ENCODE results near the gene EVC2.

Gene EVC2

DNA sequence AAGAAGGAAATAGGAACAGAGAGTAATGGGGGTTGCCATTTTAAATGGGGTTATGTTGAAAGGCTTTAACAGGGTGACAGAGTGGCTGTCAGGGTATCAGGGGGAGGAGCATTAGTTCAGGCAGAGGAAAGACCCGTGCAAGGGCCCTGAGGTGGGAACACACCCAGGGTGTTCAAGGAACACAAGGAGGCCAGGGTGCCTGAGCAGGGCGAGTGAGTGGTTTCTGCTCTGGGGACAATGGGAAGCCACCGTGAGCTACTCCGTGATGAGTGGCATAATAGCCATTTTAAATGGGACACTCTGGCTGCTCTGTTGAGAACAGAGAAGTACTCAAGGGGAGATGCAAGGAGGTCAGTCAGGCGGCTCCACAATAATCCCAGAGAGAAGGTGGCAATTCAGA lies 4.5 kb downstream of the EVC2 start:
- TF ChIP-seq, protein P1, sequence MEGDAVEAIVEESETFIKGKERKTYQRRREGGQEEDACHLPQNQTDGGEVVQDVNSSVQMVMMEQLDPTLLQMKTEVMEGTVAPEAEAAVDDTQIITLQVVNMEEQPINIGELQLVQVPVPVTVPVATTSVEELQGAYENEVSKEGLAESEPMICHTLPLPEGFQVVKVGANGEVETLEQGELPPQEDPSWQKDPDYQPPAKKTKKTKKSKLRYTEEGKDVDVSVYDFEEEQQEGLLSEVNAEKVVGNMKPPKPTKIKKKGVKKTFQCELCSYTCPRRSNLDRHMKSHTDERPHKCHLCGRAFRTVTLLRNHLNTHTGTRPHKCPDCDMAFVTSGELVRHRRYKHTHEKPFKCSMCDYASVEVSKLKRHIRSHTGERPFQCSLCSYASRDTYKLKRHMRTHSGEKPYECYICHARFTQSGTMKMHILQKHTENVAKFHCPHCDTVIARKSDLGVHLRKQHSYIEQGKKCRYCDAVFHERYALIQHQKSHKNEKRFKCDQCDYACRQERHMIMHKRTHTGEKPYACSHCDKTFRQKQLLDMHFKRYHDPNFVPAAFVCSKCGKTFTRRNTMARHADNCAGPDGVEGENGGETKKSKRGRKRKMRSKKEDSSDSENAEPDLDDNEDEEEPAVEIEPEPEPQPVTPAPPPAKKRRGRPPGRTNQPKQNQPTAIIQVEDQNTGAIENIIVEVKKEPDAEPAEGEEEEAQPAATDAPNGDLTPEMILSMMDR (IDR thresholded peaks at IDR 0.05; ENCODE audit: low read depth, low read length, missing control alignments) = no peak
- DNase-seq (ENCODE audit: low read depth) = no peak
- H3K4me3 ChIP-seq (ENCODE audit: low read depth, low read length) = no peak overlapping the region
- in situ Hi-C loops (cut with HindIII; ENCODE audit: low sequenced_read_pairs) = no loop called here

DNA sequence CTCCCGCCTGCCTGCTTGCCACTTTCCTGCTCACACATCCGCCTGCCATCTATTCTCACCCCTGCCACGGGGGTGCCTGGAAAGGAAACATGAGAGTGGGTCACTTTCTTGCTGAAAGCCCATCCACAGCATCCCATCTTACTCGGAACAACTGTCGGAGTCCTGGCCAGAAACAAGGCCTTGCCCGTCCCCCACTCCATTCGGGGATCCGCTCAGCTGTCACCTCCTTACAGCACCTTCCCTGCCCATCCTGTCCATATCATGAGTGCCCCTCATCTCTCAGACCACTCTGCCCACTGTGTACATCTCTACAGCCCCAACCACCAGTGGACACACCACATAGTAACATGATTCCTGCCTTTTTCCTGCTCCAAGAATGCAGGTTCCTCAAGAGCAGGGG lies 6.4 kb downstream of the EVC2 start:
- TF ChIP-seq, protein P1 (IDR thresholded peaks at IDR 0.05; ENCODE audit: low read depth, low read length, missing control alignments) = no peak
- H3K4me3 ChIP-seq (ENCODE audit: low read depth, low read length) = no peak overlapping the region
- no peak for DNase-seq (ENCODE audit: low read depth)
- in situ Hi-C loops (cut with HindIII; ENCODE audit: low sequenced_read_pairs) = no loop called here

DNA sequence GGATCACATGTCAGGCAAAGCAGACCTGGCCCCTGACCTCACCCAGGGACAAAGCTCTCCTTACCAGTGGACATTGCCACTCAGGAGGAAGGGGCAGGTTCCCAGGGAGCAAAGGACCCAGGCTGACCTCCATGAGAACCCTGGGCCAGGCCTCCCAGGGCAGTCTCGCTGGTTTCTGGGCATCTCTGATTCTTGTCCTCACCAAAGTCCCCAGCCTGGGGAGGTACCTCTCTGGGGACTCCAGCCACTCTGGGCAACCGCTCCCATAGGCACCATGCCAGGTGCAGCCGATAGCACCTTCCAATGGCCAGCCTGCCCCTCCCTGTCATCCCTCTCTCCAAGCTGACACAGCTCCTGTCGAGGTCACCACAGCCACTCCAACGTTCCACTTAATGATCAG lies 7.9 kb downstream of the EVC2 start:
- no peak for DNase-seq (ENCODE audit: low read depth)
- in situ Hi-C loops (cut with HindIII; ENCODE audit: low sequenced_read_pairs) = no loop called here
- H3K4me3 ChIP-seq (ENCODE audit: low read depth, low read length) = no peak overlapping the region
- TF ChIP-seq, protein P1 (IDR thresholded peaks at IDR 0.05; ENCODE audit: low read depth, low read length, missing control alignments) = no peak

DNA sequence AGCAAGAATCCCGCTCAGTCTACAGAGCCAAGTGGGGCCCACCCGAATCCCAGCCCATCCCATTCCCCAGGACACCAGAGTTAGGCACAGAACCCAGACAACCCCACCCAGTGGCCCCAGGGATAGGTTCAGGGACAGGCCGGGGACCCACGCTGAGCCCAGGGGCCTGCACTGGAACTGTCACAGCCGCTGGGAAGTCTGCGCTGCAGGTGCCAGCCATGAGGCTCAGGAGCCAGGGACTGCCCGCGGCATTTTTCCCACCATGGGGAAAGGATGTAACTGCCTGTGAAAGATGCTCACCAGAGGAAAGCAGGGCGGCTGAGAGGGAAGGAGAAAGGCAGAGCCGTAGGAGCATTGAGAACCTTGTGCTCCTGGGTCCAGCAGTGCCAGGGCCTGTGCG lies 12.0 kb downstream of the EVC2 start:
- DNase-seq (ENCODE audit: low read depth) = no peak
- in situ Hi-C loops (cut with HindIII; ENCODE audit: low sequenced_read_pairs) = no loop called here
- H3K4me3 ChIP-seq (ENCODE audit: low read depth, low read length) = no peak overlapping the region
- TF ChIP-seq, protein P1 (IDR thresholded peaks at IDR 0.05; ENCODE audit: low read depth, low read length, missing control alignments) = no peak

DNA sequence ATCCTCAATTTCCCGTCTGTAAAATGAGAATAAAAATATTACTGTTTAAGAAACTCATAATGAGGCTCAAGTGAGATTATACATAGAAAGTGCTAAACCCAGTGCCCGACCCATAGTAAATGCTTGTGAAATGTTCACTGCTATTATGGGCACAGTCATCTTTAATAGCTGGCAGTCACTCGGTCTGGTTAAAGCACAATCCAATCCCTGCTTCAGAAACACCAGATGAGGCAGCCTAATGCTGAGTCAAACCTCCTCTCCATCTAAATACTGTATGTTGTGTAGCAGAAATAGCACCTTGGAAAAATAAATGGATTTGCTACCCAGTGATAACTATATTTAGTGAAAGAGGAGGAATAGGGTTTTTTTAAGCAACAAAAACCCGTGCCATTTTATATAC lies 14.5 kb downstream of the EVC2 start:
- H3K4me3 ChIP-seq (ENCODE audit: low read depth, low read length) = no peak overlapping the region
- in situ Hi-C loops (cut with HindIII; ENCODE audit: low sequenced_read_pairs) = no loop called here
- TF ChIP-seq, protein P1 (IDR thresholded peaks at IDR 0.05; ENCODE audit: low read depth, low read length, missing control alignments) = no peak
- no peak for DNase-seq (ENCODE audit: low read depth)

DNA sequence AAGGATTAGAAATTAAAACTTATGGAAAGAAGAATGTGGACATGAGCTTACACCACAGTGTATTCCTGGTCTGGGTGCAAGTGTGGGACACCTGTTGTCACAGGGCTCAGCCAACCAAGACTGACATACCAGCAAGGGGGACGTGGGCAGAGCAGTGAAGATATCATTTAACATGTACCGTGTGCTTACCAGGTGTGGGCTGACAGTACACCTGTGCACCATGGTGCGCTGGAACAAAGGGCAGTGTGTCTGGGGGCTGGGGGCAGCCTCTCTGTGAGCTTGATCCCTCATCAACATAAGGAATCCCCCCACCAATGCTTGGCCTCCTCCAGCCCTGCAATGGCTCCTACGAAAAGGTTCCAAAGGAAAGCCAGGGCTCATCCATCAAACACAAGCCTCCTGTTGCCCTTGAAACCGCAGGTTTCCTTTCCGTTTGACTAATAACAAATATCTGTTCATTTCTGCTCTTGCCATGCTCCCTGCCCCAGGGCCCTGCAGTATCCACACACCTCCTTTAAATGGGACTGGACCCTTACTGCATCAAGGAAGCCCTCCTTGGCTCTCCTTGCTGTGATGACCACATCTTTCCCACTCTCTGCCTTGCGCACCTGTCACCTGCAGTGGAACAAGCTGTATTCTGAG lies 16.7 kb downstream of the EVC2 start:
- DNase-seq (ENCODE audit: low read depth) = no peak
- in situ Hi-C loops (cut with HindIII; ENCODE audit: low sequenced_read_pairs) = no loop called here
- TF ChIP-seq, protein P1 (IDR thresholded peaks at IDR 0.05; ENCODE audit: low read depth, low read length, missing control alignments) = no peak
- H3K4me3 ChIP-seq (ENCODE audit: low read depth, low read length) = no peak overlapping the region
